Fibroblast of lung (primary cell): ENCODE data around the gene KCNK7. TPM values are rescaled to one million over a fixed set of nuclear protein-coding genes. Genes with fewer than 3 reads are reported as not detected.

ENCODE experiments used
- DNase-seq, 2 donors: peaks; one replicate each; pipeline versions ENCODE4 v3.0.0 to v3.0.0-alpha.2; 2010; ENCODE audit warnings: low read depth in 2 of 2
- H2AFZ ChIP-seq: 2 replicates; pipeline ENCODE4 v1.5.1; 2012; ENCODE audit warnings: low read length, control low read depth, inconsistent platforms
- H3K27ac ChIP-seq: 2 replicates; pipeline ENCODE4 v1.5.1; 2011; ENCODE audit warnings: low read length, control low read depth; ENCODE audit not compliant: insufficient read depth
- H3K27me3 ChIP-seq: 2 replicates; pipeline ENCODE4 v1.5.1; 2011; ENCODE audit warnings: mild to moderate bottlenecking, low read length; ENCODE audit not compliant: control insufficient read depth, insufficient read depth
- H3K36me3 ChIP-seq: 2 replicates; pipeline ENCODE4 v1.5.1; 2011; ENCODE audit warnings: low read length; ENCODE audit not compliant: control insufficient read depth, insufficient read depth
- H3K4me1 ChIP-seq: 2 replicates; pipeline ENCODE4 v1.5.1; 2011; ENCODE audit warnings: low read length; ENCODE audit not compliant: control insufficient read depth, insufficient read depth; ENCODE audit errors: extremely low read depth
- H3K4me2 ChIP-seq: 2 replicates; pipeline ENCODE4 v1.5.1; 2011; ENCODE audit warnings: low read length, control low read depth; ENCODE audit not compliant: insufficient read depth; ENCODE audit errors: extremely low read depth
- H3K4me3 ChIP-seq, 4 experiments: fragments of 200-600 bp in 1 of 4; sonication (generic) in 1 of 4; replicated peaks in 1 of 4; 2 replicates each; pipeline ENCODE4 v1.5.1; 2011 to 2016; ENCODE audit warnings: low read length in 4 of 4, low read depth in 3 of 4, mild to moderate bottlenecking in 3 of 4, control low read depth in 2 of 4, inconsistent platforms in 1 of 4, mixed read lengths in 1 of 4; ENCODE audit not compliant: insufficient read depth in 1 of 4; ENCODE audit errors: control extremely low read depth in 1 of 4
- H3K79me2 ChIP-seq: 2 replicates; pipeline ENCODE4 v1.5.1; 2012; ENCODE audit warnings: mild to moderate bottlenecking, low read length, inconsistent platforms; ENCODE audit not compliant: control insufficient read depth, insufficient read depth
- H3K9ac ChIP-seq: 2 replicates; pipeline ENCODE4 v1.5.1; 2011; ENCODE audit warnings: mild to moderate bottlenecking, low read length, control low read depth; ENCODE audit not compliant: insufficient read depth
- H3K9me3 ChIP-seq: 2 replicates; pipeline ENCODE4 v1.5.1; 2012; ENCODE audit warnings: low read depth, low read length; ENCODE audit not compliant: control insufficient read depth, insufficient read depth
- H4K20me1 ChIP-seq: 2 replicates; pipeline ENCODE4 v1.5.1; 2011; ENCODE audit warnings: low read length; ENCODE audit not compliant: control insufficient read depth, insufficient read depth; ENCODE audit errors: extremely low read depth
- CTCF ChIP-seq, 2 donors: IDR thresholded peaks in 1 of 2; conservative IDR thresholded peaks in 1 of 2; 1 replicate in 1 of 2; 2 replicates in 1 of 2; pipeline ENCODE4 v1.5.1; 2011 to 2012; ENCODE audit warnings: low read length in 2 of 2, control low read depth in 1 of 2, inconsistent platforms in 1 of 2, low read depth in 1 of 2, mild to moderate bottlenecking in 1 of 2
- EZH2 ChIP-seq: IDR thresholded peaks from 2 replicates; pipeline ENCODE4 v1.5.1; 2012; ENCODE audit warnings: low read length, control low read depth, mild to moderate bottlenecking; ENCODE audit errors: missing control alignments
- polyA plus RNA-seq, 2 donors: library from polyadenylated mRNA; depleted of rRNA in 1 of 2; stranded (reverse) in 1 of 2; unstranded in 1 of 2; fragments of >200 nt; gene quantifications; 2 replicates each; pipeline ENCODE4 v1.2.1, GENCODE V29; 2011 to 2012; ENCODE audit warnings: missing spikeins in 1 of 2
- total RNA-seq: library from RNA; depleted of rRNA; stranded (reverse); fragments of >200 nt; gene quantifications from 2 replicates; pipeline ENCODE4 v1.2.1, GENCODE V29; 2014

The KCNK7 gene
- total and polyA plus RNA-seq, 2 donors (not counting 1 experiment from before 2014, with no cell fraction given) = not detected

DNA sequence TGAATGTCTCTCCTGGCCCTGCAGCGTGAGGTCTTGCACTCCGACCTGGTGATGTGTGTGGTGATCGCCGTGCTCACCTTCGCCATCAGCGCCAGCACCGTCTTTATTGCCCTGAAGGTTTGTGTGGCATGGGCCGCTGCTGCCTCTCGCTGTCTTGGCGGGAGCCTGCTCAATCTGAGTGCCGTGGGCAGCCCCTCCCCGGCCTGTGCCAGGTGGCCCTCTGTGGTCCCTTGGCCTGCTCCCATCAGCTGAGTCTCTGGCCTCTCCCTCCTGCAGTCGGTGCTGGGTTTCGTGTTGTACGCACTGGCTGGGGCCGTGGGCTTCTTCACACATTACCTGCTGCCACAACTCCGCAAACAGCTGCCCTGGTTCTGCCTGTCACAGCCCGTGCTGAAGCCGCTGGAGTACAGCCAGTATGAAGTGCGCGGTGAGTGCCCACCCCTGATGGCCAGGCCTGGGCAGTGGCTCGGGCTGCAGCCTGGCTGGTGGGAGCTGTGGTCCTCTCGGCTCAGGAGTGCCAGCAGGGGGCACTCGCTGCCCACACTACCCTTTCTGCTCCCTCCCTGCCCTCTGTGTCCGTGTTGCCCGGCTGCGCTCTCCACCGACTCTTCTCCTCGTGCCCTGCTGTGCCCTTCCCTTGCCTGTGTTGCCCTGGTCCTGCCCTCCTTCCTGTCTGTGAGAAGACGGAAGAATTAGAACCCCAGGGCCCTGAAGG lies 30.2 kb upstream of the KCNK7 start:
- H3K27me3 ChIP-seq = no peaks in the 10 kb centered on the region
- peak in 1 of 2 donors; percentile 43 for DNase-seq
- no peak overlapping the region for H3K27ac ChIP-seq
- H3K79me2 ChIP-seq = no peaks in the 10 kb centered on the region
- no peak overlapping the region for H2AFZ ChIP-seq
- H3K4me1 ChIP-seq = no peaks in the 10 kb centered on the region
- H3K9me3 ChIP-seq = no peaks in the 10 kb centered on the region
- H3K4me3 ChIP-seq = no peak overlapping the region
- peaks cover 38% of the 10 kb centered on the region for H3K36me3 ChIP-seq
- no peak overlapping the region for H3K4me2 ChIP-seq
- no peaks in the 10 kb centered on the region for H4K20me1 ChIP-seq
- TF ChIP-seq CTCF (conservative IDR thresholded peaks at IDR 0.05 in 1 of 2, IDR thresholded peaks at IDR 0.05 in 1 of 2; ENCODE audit: low read depth in 1 of 2, low read length in 2 of 2) (peak; percentile 27 to 51), EZH2 (no peak)
- H3K9ac ChIP-seq = no peak overlapping the region

- no peaks in the 10 kb centered on the region for H3K4me1 ChIP-seq
- H3K27ac ChIP-seq = no peak overlapping the region
Measured at GRCh38 chr11:65624931-65625627, 29.5 kb upstream of the KCNK7 start.

More at GRCh38 chr11:65624931-65625627, 29.5 kb upstream of the KCNK7 start:
- Histone ChIP-seq H3K27me3 (no peaks in the 10 kb centered on the region), H3K36me3 (peaks cover 38% of the 10 kb centered on the region), H3K4me3 (no peak overlapping the region), H3K9me3 (no peaks in the 10 kb centered on the region), H3K79me2 (no peaks in the 10 kb centered on the region), H3K4me2 (no peak overlapping the region), H2AFZ (no peak overlapping the region), H4K20me1 (no peaks in the 10 kb centered on the region), H3K9ac (no peak overlapping the region)
- DNase-seq = no peak
- no peak for TF ChIP-seq EZH2
- no peak for TF ChIP-seq CTCF (conservative IDR thresholded peaks at IDR 0.05 in 1 of 2, IDR thresholded peaks at IDR 0.05 in 1 of 2; ENCODE audit: low read depth in 1 of 2, low read length in 2 of 2)
